ENCODE measurements around the gene ITGA6.

- TF ChIP-seq POLR2AphosphoS5 (IDR thresholded peaks at IDR 0.05; ENCODE audit: low read depth, low read length) = no peak
- TF ChIP-seq TAF1 (IDR thresholded peaks at IDR 0.05; ENCODE audit: borderline replicate concordance, low read depth, low read length) = no peak
- TF ChIP-seq POLR2A (IDR thresholded peaks at IDR 0.05; ENCODE audit: low read depth, low read length) = no peak
Measured at GRCh38 chr2:172428832-172429210, 1.4 kb downstream of the ITGA6 start.

All from GM12892 (cell line).